Left ventricle myocardium inferior (tissue), 1 donor: ENCODE results near the gene TAGAP. TPM values are rescaled to one million over a fixed set of nuclear protein-coding genes. Genes with fewer than 3 reads are reported as not detected.
"Not testable (repeated sequence)": the region's sequence is repeated elsewhere in the genome, so short reads cannot be mapped to it uniquely, and the experiment has no call there.

ENCODE experiments used
- DNase-seq: peaks from one replicate; pipeline ENCODE4 v3.0.0-alpha.2; 2020
- H3K27ac ChIP-seq: fragments of 200-600 bp; replicated peaks from 2 replicates; pipeline ENCODE4 v1.8.0; 2021
- H3K27me3 ChIP-seq: fragments of 200-600 bp; 2 replicates; pipeline ENCODE4 v1.8.0; 2021; ENCODE audit warnings: low read depth
- H3K36me3 ChIP-seq: fragments of 200-600 bp; 2 replicates; pipeline ENCODE4 v1.8.0; 2021
- H3K4me1 ChIP-seq: fragments of 200-600 bp; 2 replicates; pipeline ENCODE4 v1.8.0; 2021
- H3K4me3 ChIP-seq: fragments of 200-600 bp; 2 replicates; pipeline ENCODE4 v1.8.0; 2021; ENCODE audit warnings: mild to moderate bottlenecking, moderate library complexity
- H3K9me3 ChIP-seq: fragments of 200-600 bp; replicated peaks from 2 replicates; pipeline ENCODE4 v1.8.0; 2021
- CTCF ChIP-seq: fragments of 200-600 bp; IDR thresholded peaks from 2 replicates; pipeline ENCODE4 v1.8.0; 2021; ENCODE audit warnings: antibody characterized with exemption, mild to moderate bottlenecking, borderline replicate concordance
- intact Hi-C: fragments of 100-400 bp; cut with micrococcal nuclease; formaldehyde crosslinking; loops from one replicate; pipeline ENCODE4 v1.11.0; 2022
- total RNA-seq: library from RNA; stranded (reverse); fragmentation: NEBNext Ultra II Directional; extraction: Animal tissue kit (Norgen Biotek cat#: 25700); gene quantifications from one replicate; pipeline ENCODE4 v1.2.1, GENCODE V29; 2021
- donor health status: DM: no; HTN: yes; CAD: no; lungs with severe emphysema.

The TAGAP gene
- total RNA-seq, 1 donor from 2014 or later = 1.2 TPM

GRCh38 chr6:159033160-159034049, 11.4 kb downstream of the TAGAP start:
- no peaks in the 10 kb centered on the region for H3K9me3 ChIP-seq
- no peak for DNase-seq
- no peaks in the 10 kb centered on the region for H3K4me1 ChIP-seq
- intact Hi-C loops = no loop called here
- H3K27ac ChIP-seq = no peak overlapping the region
- no peaks in the 10 kb centered on the region for H3K27me3 ChIP-seq
- H3K36me3 ChIP-seq = no peaks in the 10 kb centered on the region
- H3K4me3 ChIP-seq = no peak overlapping the region
- no peak for TF ChIP-seq CTCF

GRCh38 chr6:159031846-159032245, 12.9 kb downstream of the TAGAP start:
- H3K4me1 ChIP-seq = no peaks in the 10 kb centered on the region
- DNase-seq = no peak
- no peak overlapping the region for H3K4me3 ChIP-seq
- intact Hi-C loops = no loop called here
- no peaks in the 10 kb centered on the region for H3K27me3 ChIP-seq
- TF ChIP-seq CTCF = no peak
- no peaks in the 10 kb centered on the region for H3K9me3 ChIP-seq
- no peaks in the 10 kb centered on the region for H3K36me3 ChIP-seq
- H3K27ac ChIP-seq = no peak overlapping the region

GRCh38 chr6:159030168-159030567, 14.6 kb downstream of the TAGAP start:
- no peak for DNase-seq
- no peak overlapping the region for H3K4me3 ChIP-seq
- intact Hi-C loops = no loop called here
- H3K27me3 ChIP-seq = no peaks in the 10 kb centered on the region
- H3K36me3 ChIP-seq = no peaks in the 10 kb centered on the region
- H3K27ac ChIP-seq = no peak overlapping the region
- TF ChIP-seq CTCF = no peak
- H3K9me3 ChIP-seq = peaks cover 12% of the 10 kb centered on the region
- H3K4me1 ChIP-seq = no peaks in the 10 kb centered on the region

GRCh38 chr6:159025224-159025623, 19.6 kb downstream of the TAGAP start:
- DNase-seq, H3K27me3 ChIP-seq, H3K4me3 ChIP-seq, H3K4me1 ChIP-seq, intact Hi-C loops, H3K27ac ChIP-seq, H3K36me3 ChIP-seq: not testable (repeated sequence)
- H3K9me3 ChIP-seq = peaks cover 32% of the 10 kb centered on the region

- DNase-seq = no peak
- Histone ChIP-seq H3K27ac (no peak overlapping the region), H3K4me3 (no peak overlapping the region), H3K9me3 (peaks cover 32% of the 10 kb centered on the region), H3K27me3 (no peaks in the 10 kb centered on the region), H3K4me1 (no peaks in the 10 kb centered on the region), H3K36me3 (no peaks in the 10 kb centered on the region)
- intact Hi-C loops = no loop called here
- no peak for TF ChIP-seq CTCF
Measured at GRCh38 chr6:159023893-159024292, 20.9 kb downstream of the TAGAP start.

GRCh38 chr6:159020011-159020410, 24.8 kb downstream of the TAGAP start:
- H3K27me3 ChIP-seq = no peaks in the 10 kb centered on the region
- no peak for TF ChIP-seq CTCF

More at GRCh38 chr6:159020011-159020410, 24.8 kb downstream of the TAGAP start:
- no peaks in the 10 kb centered on the region for H3K4me1 ChIP-seq
- no peak overlapping the region for H3K4me3 ChIP-seq
- DNase-seq = no peak
- H3K27ac ChIP-seq = no peak overlapping the region
- H3K9me3 ChIP-seq = peaks cover 27% of the 10 kb centered on the region
- no peaks in the 10 kb centered on the region for H3K36me3 ChIP-seq
- intact Hi-C loops = no loop called here
